HepG2 (cell line): ENCODE results near the gene NAB2. TPM values are rescaled to one million over a fixed set of nuclear protein-coding genes. Genes with fewer than 3 reads are reported as not detected.

Source experiments
- FOXO4 ChIP-seq: sonication (generic); formaldehyde crosslinking; conservative IDR thresholded peaks from 2 replicates; pipeline ENCODE4 v1.8.1; 2023; ENCODE audit warnings: missing genetic modification reagents
- IRF2 ChIP-seq: IDR thresholded peaks from 2 replicates; pipeline ENCODE4 v1.6.1; 2018; ENCODE audit warnings: missing genetic modification reagents, missing compliant biosample characterization
- MAX ChIP-seq: IDR thresholded peaks from 2 replicates; pipeline ENCODE4 v1.6.1; 2012; ENCODE audit warnings: inconsistent platforms
- MTA1 ChIP-seq: sonication (generic); formaldehyde crosslinking; IDR thresholded peaks from 2 replicates; pipeline ENCODE4 v1.4.0; 2020; ENCODE audit warnings: missing genetic modification reagents, mild to moderate bottlenecking, borderline replicate concordance
- NFKB2 ChIP-seq: sonication (generic); formaldehyde crosslinking; IDR thresholded peaks from 2 replicates; pipeline ENCODE4 v1.4.0; 2020; ENCODE audit warnings: missing genetic modification reagents, borderline replicate concordance
- SAP130 ChIP-seq: IDR thresholded peaks from 2 replicates; pipeline ENCODE4 v1.6.1; 2016; ENCODE audit warnings: low read depth
- SMAD9 ChIP-seq: sonication (generic); formaldehyde crosslinking; IDR thresholded peaks from 2 replicates; pipeline ENCODE4 v1.5.1; 2020; ENCODE audit warnings: mild to moderate bottlenecking, missing genetic modification reagents
- SP5 ChIP-seq: IDR thresholded peaks from 2 replicates; pipeline ENCODE4 v1.6.1; 2016; ENCODE audit warnings: low read depth, borderline replicate concordance
- ZBTB40 ChIP-seq, 2 experiments: fragments of 450-650 bp in 1 of 2; sonication (generic) in 1 of 2; formaldehyde crosslinking in 1 of 2; IDR thresholded peaks; 2 replicates each; pipeline versions ENCODE4 v1.6.1 to v1.8.0; 2016 to 2022; ENCODE audit warnings: antibody characterized with exemption in 1 of 2, mild to moderate bottlenecking in 1 of 2, missing genetic modification reagents in 1 of 2
- ZNF556 ChIP-seq: sonication (generic); formaldehyde crosslinking; IDR thresholded peaks from 2 replicates; pipeline ENCODE4 v1.4.0; 2020; ENCODE audit warnings: mild to moderate bottlenecking, missing genetic modification reagents, borderline replicate concordance
- polyA plus RNA-seq, 8 experiments: library from polyadenylated mRNA; depleted of rRNA in 3 of 8; stranded (reverse) in 7 of 8; unstranded in 1 of 8; fragments of >200 nt; fragmentation: Illumina TruSeq in 4 of 8; extraction: Trizol in 4 of 8; gene quantifications; 2 replicates each; pipeline versions ENCODE4 v1.2.1 to v1.2.3, GENCODE V29; 2011 to 2016; ENCODE audit warnings: low read depth in 4 of 8, missing spikeins in 1 of 8, mixed read lengths in 1 of 8; ENCODE audit not compliant: insufficient read depth in 1 of 8
- total RNA-seq, 5 experiments: library from RNA; depleted of rRNA; stranded (reverse); fragments of >200 nt; fragmentation: Illumina TruSeq; extraction: Trizol; gene quantifications; 2 replicates each; pipeline ENCODE4 v1.2.3, GENCODE V29; 2016; ENCODE audit warnings: low read depth in 1 of 5
- TF ChIP-seq, protein P1 (sequence below): sonication (generic); formaldehyde crosslinking; IDR thresholded peaks from 2 replicates; pipeline ENCODE4 v1.4.0; 2020; ENCODE audit warnings: mild to moderate bottlenecking, missing genetic modification reagents

The NAB2 gene
- total and polyA plus RNA-seq, 2 of the 13 experiments (the other 11 are each of a cell fraction or from before 2014, with no cell fraction given): 11.7 to 12.9 TPM

GRCh38 chr12:57110104-57111030 is 21.5 kb downstream of the NAB2 start (continued):
- TF ChIP-seq NFKB2 (CRISPR knock-in tag) (peak; percentile 44; the same call in 1 of the 2 replicates), FOXO4 (CRISPR knock-in tag) (0 out of 2 replicates have a peak, but pooled peaks have one; percentile 53), MTA1 (no peak), MAX (peak; percentile 26; the same call in 1 of the 2 replicates), SMAD9 (CRISPR knock-in tag) (no peak), ZNF556 (CRISPR knock-in tag) (peak; percentile 39; the same call in 1 of the 2 replicates), ZBTB40 (IDR thresholded peaks at IDR 0.05) (no peak), ZBTB40 (CRISPR knock-in tag; IDR thresholded peaks at IDR 0.05) (no peak), SP5 (peak; percentile 25; the same call in 1 of the 2 replicates), SAP130 (CRISPR knock-in tag) (peak; percentile 61), IRF2 (CRISPR knock-in tag) (no peak)
- TF ChIP-seq, protein P1, sequence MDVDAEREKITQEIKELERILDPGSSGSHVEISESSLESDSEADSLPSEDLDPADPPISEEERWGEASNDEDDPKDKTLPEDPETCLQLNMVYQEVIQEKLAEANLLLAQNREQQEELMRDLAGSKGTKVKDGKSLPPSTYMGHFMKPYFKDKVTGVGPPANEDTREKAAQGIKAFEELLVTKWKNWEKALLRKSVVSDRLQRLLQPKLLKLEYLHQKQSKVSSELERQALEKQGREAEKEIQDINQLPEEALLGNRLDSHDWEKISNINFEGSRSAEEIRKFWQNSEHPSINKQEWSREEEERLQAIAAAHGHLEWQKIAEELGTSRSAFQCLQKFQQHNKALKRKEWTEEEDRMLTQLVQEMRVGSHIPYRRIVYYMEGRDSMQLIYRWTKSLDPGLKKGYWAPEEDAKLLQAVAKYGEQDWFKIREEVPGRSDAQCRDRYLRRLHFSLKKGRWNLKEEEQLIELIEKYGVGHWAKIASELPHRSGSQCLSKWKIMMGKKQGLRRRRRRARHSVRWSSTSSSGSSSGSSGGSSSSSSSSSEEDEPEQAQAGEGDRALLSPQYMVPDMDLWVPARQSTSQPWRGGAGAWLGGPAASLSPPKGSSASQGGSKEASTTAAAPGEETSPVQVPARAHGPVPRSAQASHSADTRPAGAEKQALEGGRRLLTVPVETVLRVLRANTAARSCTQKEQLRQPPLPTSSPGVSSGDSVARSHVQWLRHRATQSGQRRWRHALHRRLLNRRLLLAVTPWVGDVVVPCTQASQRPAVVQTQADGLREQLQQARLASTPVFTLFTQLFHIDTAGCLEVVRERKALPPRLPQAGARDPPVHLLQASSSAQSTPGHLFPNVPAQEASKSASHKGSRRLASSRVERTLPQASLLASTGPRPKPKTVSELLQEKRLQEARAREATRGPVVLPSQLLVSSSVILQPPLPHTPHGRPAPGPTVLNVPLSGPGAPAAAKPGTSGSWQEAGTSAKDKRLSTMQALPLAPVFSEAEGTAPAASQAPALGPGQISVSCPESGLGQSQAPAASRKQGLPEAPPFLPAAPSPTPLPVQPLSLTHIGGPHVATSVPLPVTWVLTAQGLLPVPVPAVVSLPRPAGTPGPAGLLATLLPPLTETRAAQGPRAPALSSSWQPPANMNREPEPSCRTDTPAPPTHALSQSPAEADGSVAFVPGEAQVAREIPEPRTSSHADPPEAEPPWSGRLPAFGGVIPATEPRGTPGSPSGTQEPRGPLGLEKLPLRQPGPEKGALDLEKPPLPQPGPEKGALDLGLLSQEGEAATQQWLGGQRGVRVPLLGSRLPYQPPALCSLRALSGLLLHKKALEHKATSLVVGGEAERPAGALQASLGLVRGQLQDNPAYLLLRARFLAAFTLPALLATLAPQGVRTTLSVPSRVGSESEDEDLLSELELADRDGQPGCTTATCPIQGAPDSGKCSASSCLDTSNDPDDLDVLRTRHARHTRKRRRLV: no peak
